LNCaP clone FGC (cell line): Measurements from ENCODE around the gene SMOC2.
"Not testable (repeated sequence)": the region's sequence is repeated elsewhere in the genome, so short reads cannot be mapped to it uniquely, and the experiment has no call there.

Experiments used
- DNase-seq: peaks from one replicate; pipeline ENCODE4 v3.0.0-alpha.2; 2011; ENCODE audit warnings: low read depth
- H3K4me3 ChIP-seq: 2 replicates; pipeline ENCODE4 v1.5.1; 2011; ENCODE audit warnings: mild to moderate bottlenecking, low read depth, low read length, control low read depth
- TF ChIP-seq, protein P1 (sequence below): IDR thresholded peaks from 2 replicates; pipeline ENCODE4 v1.5.1; 2012; ENCODE audit warnings: mild to moderate bottlenecking; ENCODE audit not compliant: control insufficient read depth, insufficient read depth; ENCODE audit errors: extremely low read depth

SMOC2 gene

DNA sequence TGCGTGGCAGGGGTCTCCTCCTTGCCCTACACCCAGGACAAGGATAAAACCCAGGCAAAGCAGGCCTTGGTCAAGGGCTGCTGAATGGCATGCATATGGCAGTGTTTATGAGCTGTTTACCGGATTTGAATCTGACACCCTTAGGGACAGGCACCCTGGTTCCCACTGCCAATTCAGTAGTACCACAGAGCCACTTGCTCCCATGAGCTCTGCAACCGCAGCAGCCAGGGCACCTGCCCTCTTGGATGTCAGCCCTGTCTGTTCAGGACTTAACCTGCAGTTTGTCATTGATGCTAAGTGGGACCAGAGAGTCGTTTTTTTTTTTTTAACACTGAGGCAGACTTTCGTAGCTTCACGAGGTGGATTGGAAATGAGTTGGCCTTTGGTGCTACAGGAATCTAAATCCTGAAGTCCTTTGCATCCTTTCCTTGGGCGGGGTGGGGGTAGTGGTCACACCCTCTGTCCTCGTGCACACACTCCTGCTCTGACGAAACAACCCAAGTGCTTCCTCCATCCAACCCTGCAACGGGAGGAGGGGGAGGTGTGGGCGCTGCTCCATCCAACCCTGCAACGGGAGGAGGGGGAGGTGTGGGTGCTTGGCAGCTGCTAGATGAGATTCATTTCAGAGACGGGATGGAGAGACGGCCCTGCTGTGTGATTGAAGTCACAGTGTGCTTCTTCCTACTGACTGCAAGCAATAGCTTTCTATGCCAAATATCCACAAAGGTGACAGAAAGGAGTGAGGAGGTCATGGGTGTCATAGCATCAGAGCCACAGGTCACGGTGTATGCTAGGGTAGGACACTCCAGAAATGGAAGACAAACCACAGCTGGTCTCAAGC lies 166.5 kb downstream of the SMOC2 start:
- no peak for DNase-seq
- no peak overlapping the region for H3K4me3 ChIP-seq
- TF ChIP-seq, protein P1, sequence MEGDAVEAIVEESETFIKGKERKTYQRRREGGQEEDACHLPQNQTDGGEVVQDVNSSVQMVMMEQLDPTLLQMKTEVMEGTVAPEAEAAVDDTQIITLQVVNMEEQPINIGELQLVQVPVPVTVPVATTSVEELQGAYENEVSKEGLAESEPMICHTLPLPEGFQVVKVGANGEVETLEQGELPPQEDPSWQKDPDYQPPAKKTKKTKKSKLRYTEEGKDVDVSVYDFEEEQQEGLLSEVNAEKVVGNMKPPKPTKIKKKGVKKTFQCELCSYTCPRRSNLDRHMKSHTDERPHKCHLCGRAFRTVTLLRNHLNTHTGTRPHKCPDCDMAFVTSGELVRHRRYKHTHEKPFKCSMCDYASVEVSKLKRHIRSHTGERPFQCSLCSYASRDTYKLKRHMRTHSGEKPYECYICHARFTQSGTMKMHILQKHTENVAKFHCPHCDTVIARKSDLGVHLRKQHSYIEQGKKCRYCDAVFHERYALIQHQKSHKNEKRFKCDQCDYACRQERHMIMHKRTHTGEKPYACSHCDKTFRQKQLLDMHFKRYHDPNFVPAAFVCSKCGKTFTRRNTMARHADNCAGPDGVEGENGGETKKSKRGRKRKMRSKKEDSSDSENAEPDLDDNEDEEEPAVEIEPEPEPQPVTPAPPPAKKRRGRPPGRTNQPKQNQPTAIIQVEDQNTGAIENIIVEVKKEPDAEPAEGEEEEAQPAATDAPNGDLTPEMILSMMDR = no peak

DNA sequence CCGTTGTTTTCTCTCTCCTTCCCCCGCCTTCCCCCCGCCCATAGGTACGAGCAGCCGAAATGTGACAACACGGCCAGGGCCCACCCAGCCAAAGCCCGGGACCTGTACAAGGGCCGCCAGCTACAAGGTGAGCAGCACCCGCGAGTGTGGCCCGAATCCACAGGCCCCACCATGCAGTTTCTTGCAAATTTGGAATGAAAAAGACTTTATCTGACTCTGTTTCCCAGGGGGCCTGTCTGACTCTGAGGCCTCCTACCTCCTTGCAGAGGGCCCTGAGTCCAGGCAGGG lies 167.1 kb downstream of the SMOC2 start:
- TF ChIP-seq, protein P1 = no peak
- no peak for DNase-seq
- H3K4me3 ChIP-seq = no peak overlapping the region

DNA sequence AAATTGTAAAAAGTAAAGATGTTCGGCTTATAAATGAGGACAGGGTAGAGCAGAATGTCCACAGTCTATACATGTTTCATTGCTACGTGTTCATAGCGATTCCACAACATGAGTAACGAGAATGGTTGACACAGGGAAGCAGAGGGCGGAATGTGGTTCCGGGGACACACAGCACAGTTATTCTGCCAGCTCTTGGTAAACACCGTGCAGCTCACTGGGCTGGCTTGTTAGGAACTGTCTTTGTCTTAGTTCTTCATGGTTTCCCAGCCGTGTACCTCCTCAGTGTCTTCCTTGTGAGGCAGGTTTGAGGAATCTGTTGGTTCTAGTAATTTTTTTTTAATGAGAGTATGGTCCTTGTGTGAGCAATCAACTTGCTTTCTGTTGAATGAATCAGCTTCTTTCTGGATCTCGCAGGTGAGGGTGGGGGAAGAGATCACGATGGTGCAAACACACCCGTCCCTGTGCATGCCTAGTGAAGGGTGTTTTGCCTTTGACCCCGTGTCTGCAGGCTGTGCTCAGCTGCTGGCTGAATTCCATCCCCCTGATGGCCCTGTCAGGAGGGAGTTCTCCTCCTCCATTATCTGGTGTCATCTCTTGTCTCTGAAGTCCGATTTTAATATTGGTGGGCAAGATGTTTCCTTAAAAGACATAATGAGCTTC lies 168.2 kb downstream of the SMOC2 start:
- H3K4me3 ChIP-seq = no peak overlapping the region
- TF ChIP-seq, protein P1 = no peak
- DNase-seq = no peak

DNA sequence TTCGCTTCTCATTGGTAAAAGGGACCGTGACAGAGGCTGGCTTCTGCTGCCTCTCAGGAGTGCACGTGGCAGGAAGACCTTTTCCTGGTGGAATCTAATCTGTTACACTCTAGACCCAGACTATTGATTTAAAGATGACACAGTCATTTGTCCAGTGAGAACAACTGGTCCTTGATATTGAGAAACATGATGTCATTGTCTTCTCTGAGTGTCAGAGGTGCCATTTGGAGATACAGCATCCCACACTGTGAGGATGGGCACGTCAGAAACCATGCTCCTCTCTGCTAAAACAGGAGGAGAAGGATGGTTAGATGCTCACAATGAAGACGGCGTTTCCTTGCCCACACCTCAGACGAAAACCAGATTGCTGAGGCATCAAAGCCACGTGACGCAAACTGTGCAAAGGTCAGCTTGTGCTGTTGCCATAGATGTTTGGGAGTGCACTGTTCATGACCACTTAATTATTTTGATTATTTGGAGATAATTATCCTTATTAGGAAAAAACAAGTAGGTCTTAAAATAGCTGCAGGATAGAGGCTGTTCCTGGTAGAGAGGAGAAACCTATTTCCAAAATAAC lies 169.0 kb downstream of the SMOC2 start:
- no peak for DNase-seq
- no peak overlapping the region for H3K4me3 ChIP-seq
- TF ChIP-seq, protein P1 = no peak

DNA sequence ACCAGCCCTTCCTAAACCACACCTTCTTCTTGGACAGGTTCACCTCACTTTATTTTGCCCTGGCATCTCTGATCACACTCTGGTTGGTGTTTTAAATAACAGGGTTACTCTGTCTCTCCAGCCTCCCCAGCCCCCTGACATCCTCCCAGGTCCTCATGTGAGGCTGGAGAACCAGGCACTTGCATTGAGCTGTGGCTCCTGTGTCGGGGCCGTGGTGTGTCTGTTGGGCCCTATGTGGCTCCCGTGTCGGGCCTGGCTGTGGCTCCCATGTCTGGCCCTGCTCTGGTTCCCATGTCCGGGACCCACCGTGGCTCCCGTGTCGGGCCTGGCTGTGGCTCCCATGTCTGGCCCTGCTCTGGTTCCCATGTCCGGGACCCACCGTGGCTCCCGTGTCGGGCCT lies 170.0 kb downstream of the SMOC2 start:
- not testable (repeated sequence) for DNase-seq, H3K4me3 ChIP-seq

DNA sequence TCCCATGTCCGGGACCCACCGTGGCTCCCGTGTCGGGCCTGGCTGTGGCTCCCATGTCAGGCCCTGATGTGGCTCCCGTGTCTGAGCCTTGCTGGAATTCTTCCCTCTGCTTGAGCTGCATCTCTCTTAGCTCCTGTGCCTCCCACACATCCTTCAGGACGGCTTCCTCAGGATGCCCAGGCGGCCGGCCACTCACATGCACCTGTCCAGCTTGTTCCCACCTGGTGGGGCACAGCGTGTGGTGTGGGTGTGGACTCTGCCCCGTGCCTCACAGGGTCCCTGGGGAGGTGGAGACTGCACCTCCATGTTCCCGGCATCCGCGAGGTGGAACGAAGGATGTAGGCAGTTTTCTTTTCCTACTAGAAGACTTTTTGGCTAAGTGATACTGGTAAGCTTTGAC lies 170.7 kb downstream of the SMOC2 start:
- H3K4me3 ChIP-seq = no peak overlapping the region
- TF ChIP-seq, protein P1 = no peak
- DNase-seq = no peak

DNA sequence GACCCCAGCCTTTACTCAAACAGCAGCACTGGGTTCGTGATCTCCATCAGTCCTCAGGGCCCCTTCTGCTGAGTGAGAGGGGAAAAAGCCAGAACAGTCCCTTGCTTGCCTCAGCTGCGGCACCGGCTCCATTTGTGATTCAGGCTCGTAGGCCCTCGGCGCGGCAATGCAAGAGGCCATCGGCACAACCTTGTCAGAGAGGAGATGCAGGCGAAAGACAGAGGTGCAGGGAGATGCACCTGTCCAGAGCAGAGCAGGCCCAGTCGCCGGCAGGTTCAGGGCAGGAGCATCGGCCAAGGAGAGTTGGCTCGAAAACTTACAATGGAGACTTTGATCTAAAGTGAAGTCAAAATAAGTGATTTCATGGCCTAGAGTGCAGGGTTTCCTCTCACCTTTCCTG lies 171.6 kb downstream of the SMOC2 start:
- TF ChIP-seq, protein P1 = no peak
- no peak overlapping the region for H3K4me3 ChIP-seq
- no peak for DNase-seq
